NCI-H748 (cell line): Measurements from ENCODE around the gene SERBP1.
"Not testable (repeated sequence)": the region's sequence is repeated elsewhere in the genome, so short reads cannot be mapped to it uniquely, and the experiment has no call there.

Experiments
- DNase-seq: peaks from one replicate; lab custom pipeline; 2025; ENCODE audit not compliant: unreplicated experiment; lab: John Stamatoyannopoulos, UW

Gene SERBP1

DNA sequence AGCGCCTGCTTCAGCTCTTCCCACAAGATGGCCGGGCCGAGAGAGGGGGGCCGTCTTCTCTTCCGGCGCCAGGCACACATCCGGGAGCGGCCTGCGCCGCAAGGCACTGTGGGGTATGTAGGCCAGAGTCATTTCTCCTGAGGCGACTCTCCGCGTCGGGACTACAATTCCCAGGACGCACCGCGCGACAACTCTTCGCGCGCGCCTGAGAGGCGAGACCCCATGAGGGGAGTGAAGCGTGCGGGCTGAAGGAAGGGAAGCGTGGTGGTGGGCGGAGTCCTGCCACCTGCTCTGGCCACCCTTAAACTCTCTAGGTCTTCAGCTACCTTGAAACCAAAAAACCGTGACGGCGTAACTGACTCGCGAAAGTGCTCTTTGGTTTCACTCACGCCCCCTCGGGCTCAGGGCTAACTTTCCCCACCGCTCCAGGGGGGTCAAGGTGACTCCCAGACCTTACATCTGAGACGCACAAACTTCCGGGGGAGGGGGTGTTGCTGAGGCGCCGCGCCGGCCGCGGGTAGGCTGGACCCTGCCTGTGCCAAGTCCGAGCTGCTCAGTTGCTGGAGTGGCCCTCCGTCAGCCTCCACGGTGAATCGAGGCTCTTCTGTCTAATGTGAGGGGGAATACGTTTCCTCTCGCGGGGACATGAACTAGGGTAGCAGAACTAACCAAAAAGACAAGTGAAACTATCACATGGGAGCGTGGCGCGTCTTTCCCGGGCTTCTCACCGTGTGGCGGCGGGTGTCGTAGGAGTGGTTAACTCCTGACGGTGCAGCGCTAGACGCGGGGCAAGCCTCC, at the start of gene SERBP1:
TSS of gene SERBP1 (minus strand) at position 45 of the 798 bp plus-strand sequence. CDS start 102 bp downstream, outside the sequence.
- DNase-seq = peak; percentile 99

- DNase-seq = no peak
These were observed 49.1 kb upstream of the SERBP1 start for GRCh38 chr1:67479146-67479891.

DNA sequence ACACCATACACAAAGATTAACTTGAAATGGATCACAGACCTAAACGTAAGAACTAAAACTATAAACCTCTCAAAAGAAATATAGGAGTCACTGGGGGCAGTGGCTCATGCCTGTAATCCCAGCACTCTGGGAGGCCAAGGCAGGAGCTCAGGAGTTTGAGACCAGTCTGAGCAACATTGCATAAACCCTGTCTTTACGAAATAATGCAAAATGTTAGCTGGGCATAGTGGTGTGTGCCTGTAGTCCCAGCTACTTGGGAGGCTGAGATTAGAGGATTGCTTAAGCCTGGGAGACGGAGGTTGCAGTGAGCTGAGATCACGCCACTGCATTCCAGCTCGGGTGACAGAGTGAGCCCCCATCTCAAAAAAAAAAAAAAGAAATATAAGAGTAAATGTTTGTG, 46.7 kb upstream of the SERBP1 start:
- DNase-seq = no peak

GRCh38 chr1:67476006-67476482, 45.8 kb upstream of the SERBP1 start:
- DNase-seq = no peak

DNA sequence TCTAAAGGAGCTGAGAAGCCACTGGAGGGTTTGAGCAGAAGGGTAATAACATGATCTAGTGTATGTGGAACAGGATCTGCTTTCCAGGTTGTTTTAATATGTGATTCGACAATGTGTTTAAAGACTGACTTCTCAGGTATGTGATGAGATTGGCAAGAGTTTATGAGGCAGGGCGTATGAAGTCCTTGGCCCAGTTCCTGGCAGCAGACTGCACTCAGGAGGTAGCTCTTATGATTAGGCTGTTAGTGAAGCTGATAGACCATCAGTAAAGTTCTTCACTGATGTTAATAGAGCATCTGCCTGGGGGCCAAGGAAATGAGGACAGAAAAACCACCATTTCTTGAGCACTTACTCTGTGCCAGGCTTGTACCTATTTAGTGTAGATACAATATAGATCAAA, 41.9 kb upstream of the SERBP1 start:
- DNase-seq = no peak

GRCh38 chr1:67469431-67469830, 39.2 kb upstream of the SERBP1 start:
- no peak for DNase-seq

- DNase-seq = no peak
These were observed 38.0 kb upstream of the SERBP1 start for GRCh38 chr1:67468066-67468718.

DNA sequence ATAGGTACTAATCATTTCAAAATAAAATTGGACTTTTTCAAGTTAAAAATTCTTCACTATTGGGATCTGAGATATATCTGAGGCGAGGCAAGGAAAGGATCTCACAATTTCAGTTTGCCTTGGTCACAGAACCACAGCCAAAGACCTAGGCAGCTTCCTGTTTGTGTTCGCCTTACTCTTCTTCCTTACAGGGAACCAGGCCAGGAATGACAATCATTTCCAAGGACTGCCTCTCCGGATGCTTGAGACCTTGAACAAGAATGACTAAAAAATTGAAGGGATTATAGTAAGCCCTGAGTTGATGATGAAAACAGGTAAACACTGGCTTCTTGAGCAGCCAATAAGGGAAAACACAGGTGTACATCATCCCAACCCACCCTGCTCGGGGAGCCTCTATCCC, 35.2 kb upstream of the SERBP1 start:
- DNase-seq = no peak

- DNase-seq = no peak
These were observed 34.5 kb upstream of the SERBP1 start for GRCh38 chr1:67464746-67465145.

GRCh38 chr1:67464058-67464457, 33.9 kb upstream of the SERBP1 start:
- no peak for DNase-seq

DNA sequence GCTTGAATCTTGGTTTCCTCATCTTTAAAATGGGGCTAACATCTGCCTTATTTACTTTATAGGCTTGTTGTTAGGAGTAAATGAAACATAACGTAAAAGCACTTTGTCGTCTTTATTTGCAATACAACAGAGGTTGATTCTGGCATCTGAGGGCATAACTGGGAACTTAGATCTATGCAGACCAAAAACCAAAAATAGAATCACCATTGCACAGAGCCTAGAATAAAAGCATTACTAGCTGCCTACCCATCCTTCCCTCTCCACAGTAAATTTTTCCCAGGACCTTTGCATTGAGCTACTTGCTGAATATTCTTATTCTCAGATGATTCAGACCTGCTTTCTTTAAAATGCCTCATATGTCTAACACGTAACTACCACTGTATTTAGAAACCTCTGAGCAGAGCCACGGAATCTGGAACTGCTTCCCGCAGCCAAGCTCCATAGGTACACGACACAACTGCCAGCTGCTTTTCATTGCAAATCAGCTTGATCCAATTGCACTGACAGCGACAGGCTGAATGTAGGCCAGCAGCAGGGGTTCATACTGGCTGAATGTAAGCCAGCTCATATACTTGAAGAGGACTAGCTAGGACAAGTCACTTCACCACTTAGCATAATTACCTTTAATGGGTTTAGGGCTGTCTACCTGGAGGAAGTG, 33.2 kb upstream of the SERBP1 start:
- DNase-seq = peak; percentile 92

- DNase-seq = no peak
These were observed 30.7 kb upstream of the SERBP1 start for GRCh38 chr1:67460676-67461500.

DNA sequence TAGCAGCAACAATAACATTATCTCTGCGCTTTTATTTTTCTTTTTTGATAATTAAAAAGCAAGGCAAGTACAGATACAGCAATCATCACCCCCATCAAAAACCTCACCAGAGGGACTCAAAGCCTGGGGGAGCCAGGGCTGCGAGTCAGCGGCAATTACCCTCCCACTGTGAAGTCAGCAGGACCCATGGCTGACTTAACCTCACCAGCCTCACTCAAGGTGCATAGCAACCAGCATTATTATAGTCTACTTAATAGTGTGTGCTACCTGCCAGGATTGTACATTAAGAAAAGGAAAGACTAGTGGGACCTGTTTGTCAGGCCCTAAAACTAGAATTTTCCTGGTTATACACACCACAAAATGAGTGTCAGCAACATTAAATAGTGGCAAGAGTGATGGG, 28.9 kb upstream of the SERBP1 start:
- peak; percentile 65 for DNase-seq

- no peak for DNase-seq
These were observed 28.5 kb upstream of the SERBP1 start for GRCh38 chr1:67458663-67459062.

DNA sequence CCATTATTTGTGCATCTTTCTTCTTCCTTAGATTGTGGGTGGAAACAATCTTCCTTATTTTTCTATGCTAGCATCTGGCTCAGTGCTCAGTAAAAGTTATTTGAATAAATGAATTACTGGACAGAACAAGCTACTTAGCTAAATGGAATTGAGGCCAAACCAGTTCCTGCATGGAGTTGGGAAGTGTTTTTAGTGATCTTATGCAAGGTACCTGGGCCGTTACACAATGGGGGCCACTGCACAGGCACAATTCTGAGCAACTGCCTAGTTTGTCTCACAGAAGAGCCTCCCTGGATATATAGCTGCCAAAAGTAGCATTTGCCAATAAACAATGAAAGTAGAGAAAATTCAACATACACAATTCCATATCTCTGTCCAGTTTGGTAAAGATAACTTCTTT, 27.0 kb upstream of the SERBP1 start:
- DNase-seq = no peak

DNA sequence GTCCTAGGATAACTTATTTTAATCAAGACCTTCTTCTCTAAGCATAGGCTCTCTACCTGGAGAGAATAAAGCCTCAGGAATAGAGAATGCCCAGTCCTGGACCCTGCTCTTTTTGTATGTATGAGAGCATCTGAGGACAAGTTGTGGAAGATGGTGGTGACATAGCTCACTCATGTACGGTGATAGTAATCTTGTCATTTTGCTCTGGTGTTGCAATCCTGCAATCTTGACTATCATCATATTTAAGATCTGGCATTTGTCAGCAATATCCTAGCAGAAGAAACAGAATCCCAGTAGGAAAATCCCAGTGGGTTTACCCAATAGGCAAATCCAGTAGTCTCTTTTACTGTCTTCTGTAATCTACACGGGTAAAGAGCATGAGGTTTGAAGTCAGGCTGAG, 21.6 kb upstream of the SERBP1 start:
- no peak for DNase-seq

GRCh38 chr1:67451356-67451755, 21.2 kb upstream of the SERBP1 start:
- no peak for DNase-seq

DNA sequence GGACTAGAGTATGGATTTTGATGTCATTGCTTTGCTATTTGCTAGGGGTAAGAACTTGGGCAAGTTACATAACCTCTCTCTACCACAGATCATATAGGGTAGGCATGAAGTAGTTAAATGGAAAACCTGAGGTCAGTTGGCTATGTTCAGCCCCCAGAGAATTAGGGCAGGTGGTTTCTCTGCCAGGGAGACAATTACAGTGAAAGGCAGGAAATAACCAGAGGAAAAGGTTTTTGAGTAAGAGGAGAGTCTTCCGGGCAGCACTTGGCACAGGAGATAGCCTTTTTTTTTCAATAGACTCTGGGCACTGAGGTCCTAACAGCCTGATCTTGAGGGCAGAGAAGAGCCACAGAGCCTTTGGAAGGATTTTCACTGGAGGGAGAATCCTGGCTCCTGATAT, 16.7 kb upstream of the SERBP1 start:
- no peak for DNase-seq

GRCh38 chr1:67446014-67446413, 15.8 kb upstream of the SERBP1 start:
- DNase-seq = not testable (repeated sequence)

DNA sequence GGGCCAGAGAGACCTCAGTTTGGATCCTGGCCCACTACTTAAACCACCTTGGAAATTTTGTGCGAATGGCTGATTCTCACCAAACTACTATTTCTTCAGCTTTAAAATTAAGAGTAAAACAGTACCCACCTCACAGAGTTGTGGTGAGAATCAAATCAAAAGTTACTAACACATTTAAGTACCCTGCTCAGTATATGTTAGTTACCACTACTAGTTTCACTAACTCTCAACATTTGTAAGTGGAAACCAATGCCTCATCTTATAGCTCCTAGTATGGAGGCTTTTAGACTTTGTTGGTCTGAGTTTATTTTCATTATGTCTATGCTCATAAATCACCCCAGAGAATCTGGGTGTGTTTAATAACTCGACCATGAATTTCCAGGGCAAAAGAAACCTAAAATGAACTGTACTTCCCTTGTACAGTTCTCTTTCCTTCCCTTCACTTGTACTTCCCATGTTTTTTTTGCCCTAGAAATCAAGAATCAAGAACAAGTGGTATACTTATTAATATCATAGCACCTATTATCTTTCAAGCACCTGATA, 11.6 kb upstream of the SERBP1 start:
- DNase-seq = no peak
